ENCODE data around the gene ANKRD53. TPM values are rescaled to one million over a fixed set of nuclear protein-coding genes. Genes with fewer than 3 reads are reported as not detected.
"Not testable (repeated sequence)": the region's sequence is repeated elsewhere in the genome, so short reads cannot be mapped to it uniquely, and the experiment has no call there.

Gene ANKRD53
- total RNA-seq, 2 donors from 2014 or later = 0.88 TPM; not detected in 1

DNA sequence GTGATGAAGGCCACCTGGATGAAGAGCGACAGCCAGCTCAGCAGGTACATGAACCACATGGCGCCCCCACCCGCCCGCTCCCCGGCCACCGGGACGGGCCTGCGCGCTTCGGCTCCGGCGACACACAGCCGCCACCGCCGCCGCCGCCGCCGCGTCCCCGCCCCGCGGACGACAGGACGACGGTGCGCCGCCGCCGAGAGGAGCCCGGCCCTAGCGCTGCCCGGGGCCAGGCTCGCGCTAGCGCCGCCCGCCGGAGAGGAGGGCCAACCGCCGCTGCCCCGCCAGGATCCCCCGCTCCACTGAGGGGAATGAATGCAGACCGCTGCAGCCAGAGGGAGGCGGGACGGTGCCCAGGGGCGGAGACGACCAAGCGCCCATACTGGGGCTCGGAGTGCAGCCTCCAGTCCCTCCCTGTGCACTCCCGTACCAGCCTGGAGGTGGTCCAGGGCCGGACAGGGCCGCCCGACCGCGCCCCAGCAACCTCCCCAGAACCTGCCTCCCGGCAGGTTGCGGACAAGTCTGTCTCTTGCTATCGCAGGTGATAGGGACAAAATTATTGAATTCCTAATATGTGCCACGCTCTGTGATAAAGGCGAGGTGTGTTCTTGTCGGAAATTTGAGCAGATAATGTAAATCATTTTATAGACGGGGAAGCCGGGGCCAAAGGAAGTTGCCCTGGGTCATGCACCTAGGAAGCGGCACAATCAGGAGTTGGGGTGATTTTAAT lies 16.4 kb downstream of the ANKRD53 start, which contains the start of gene TEX261:
Gene TEX261 (minus strand): TSS at position 175 of the 727 bp plus-strand sequence. CDS start 116 bp downstream, at position 59.
- H3K4me1 Mint-ChIP-seq (ENCODE audit: low read depth in 2 of 2) = peaks cover 29 to 31% of the 10 kb centered on the region in 2 donors
- peak within 1 kb of the TSS; percentile 90 to 94 for H3K27ac Mint-ChIP-seq
- no peaks in the 10 kb centered on the region for H3K27me3 Mint-ChIP-seq
- no peaks in the 10 kb centered on the region for H3K9me3 Mint-ChIP-seq
- ATAC-seq (peak; percentile 98 to 99), DNase-seq (ENCODE audit: low spot score) (peak; percentile 95)
- peaks cover 5% of the 10 kb centered on the region for H3K36me3 Mint-ChIP-seq
- H3K4me3 Mint-ChIP-seq = peak within 1 kb of the TSS; percentile 100

DNA sequence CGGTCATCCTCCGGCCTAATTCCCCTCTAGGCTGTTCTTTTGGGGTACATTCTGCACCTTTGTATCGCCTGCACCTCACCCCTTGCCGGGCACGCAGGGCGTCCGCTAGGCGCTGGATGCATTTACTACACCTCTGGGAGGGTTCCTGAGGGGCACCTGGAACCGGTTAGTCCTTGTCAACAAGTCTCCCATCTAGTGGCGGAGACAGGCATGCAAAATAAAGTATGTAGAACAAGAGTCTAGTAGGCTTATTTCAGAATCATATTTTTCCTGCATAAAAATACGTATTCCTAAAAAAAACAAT lies 16.9 kb downstream of the ANKRD53 start:
- H3K4me1 Mint-ChIP-seq (ENCODE audit: low read depth in 2 of 2) = peaks cover 29 to 31% of the 10 kb centered on the region in 2 donors
- DNase-seq (ENCODE audit: low spot score) = no peak
- peak overlapping the region; percentile 81 for H3K4me3 Mint-ChIP-seq
- H3K27ac Mint-ChIP-seq = peak overlapping the region; percentile 45 to 68
- no peaks in the 10 kb centered on the region for H3K9me3 Mint-ChIP-seq
- no peak for ATAC-seq
- peaks cover 5% of the 10 kb centered on the region for H3K36me3 Mint-ChIP-seq
- H3K27me3 Mint-ChIP-seq = no peaks in the 10 kb centered on the region

DNA sequence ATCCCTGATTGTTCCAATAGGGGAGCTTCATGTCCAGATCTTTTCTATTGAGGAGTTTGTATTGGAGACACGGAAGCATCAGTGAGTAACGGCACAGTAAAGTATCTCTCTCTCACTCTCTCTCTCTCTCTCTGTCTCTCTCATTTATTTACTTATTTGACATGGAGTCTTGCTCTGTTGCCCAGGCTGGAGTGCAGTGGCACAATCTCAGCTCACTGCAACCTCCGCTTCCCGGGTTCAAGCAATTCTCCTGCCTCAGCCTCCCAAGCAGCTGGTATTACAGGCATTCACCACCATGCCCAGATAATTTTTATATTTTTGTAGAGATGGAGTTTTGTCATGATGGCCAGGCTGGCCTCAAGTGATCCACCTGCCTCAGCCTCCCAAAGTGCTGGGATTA lies 20.5 kb downstream of the ANKRD53 start:
- H3K36me3 Mint-ChIP-seq; H3K27ac Mint-ChIP-seq; H3K27me3 Mint-ChIP-seq; H3K4me3 Mint-ChIP-seq; ATAC-seq; DNase-seq (ENCODE audit: low spot score); H3K9me3 Mint-ChIP-seq: not testable (repeated sequence)
- peaks cover 14 to 19% of the 10 kb centered on the region in 2 donors for H3K4me1 Mint-ChIP-seq (ENCODE audit: low read depth in 2 of 2)

DNA sequence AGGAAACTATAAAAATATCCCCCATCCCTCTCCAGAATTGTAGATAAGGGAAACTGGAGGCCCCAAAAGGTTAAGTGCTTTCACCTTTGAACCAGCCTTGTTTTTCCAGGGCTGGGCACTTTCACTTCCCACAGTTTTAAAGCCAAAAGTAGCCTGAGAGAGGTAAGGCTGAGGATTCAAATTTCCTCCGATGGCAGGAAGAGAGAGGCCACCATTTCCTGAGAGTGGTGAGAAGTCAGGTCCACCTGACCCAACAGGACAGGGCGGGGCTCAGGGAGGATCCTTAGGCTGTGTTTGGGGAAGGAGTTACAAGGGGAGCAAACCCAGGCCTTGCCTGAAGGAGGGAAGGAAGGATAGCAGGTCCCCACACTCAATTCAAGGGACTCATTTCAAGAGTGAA lies 20.9 kb downstream of the ANKRD53 start:
- Mint-ChIP-seq H3K27ac (no peak overlapping the region), H3K27me3 (peaks cover 0 to 2% of the 10 kb centered on the region in 2 donors), H3K36me3 (no peaks in the 10 kb centered on the region), H3K4me3 (no peak overlapping the region), H3K4me1 (ENCODE audit: low read depth in 2 of 2) (peaks cover 11 to 15% of the 10 kb centered on the region in 2 donors), H3K9me3 (no peaks in the 10 kb centered on the region)
- DNase-seq (ENCODE audit: low spot score) (no peak), ATAC-seq (no peak)

DNA sequence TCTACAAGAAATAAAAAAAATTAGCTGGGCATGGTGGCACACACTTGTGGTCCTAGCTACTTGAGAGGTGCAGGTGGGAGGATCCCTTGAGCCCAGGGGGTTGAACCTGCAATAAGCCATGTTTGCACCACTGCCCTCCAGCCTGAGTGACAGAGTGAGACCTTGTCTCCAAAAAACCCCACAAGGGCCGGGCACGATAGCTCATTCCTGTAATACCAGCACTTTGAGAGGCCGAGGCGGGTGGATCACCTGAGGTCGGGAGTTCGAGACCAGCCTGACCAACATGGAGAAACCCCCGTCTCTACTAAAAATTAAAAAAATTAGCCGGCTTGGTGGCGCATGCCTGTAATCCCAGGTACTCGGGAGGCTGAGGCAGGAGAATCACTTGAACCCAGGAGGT lies 21.5 kb downstream of the ANKRD53 start:
- H3K27me3 Mint-ChIP-seq; H3K9me3 Mint-ChIP-seq; H3K4me3 Mint-ChIP-seq; H3K36me3 Mint-ChIP-seq; ATAC-seq; DNase-seq (ENCODE audit: low spot score); H3K27ac Mint-ChIP-seq: not testable (repeated sequence)
- H3K4me1 Mint-ChIP-seq (ENCODE audit: low read depth in 2 of 2) = peaks cover 11 to 15% of the 10 kb centered on the region in 2 donors

DNA sequence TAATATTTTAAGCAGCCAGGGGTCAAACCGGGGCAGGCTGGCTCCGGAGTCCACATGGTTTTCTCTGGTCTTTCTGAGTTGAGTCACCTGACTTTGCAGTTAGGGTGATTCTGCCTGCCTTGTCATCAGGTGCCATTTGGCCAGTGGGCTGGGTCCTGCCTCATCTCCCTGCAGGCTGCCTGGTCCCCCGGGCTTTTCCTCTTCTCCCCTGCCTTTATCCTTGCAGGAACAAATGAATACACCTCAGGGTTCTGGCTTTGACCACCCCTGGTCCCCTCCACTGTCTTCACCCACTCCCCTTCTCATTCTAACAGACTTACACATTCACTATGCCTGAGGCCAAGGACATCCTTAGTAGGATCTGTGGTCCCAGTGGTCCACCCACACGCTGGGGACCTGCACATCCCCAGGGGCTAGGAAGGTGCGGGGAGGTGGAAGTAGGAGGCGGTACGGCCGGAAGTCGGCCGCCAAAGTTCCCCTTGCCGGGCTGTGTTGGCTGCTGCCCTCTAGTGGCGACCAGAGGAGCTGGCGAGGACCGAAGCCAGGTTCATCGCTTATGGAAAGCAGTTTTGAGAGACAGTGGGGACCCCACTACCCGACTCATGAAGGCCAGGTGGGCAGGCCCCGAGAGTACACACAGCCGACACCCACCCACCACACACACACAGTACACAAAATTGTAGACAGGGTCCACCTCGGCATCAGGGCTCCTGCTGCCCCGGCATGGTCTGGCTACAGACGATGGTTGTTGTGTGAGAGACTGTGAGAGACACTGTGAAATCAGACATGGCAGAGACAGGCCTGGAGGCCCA lies 22.6 kb downstream of the ANKRD53 start:
- Mint-ChIP-seq H3K36me3 (no peaks in the 10 kb centered on the region), H3K4me3 (peak overlapping the region; percentile 70), H3K27ac (peak overlapping the region in 1 of 2 donors; percentile 80), H3K9me3 (no peaks in the 10 kb centered on the region), H3K27me3 (peaks cover 2 to 5% of the 10 kb centered on the region in 2 donors), H3K4me1 (ENCODE audit: low read depth in 2 of 2) (peaks cover 5 to 8% of the 10 kb centered on the region in 2 donors)
- peak; percentile 87 for DNase-seq (ENCODE audit: low spot score)
- peak; percentile 89 for ATAC-seq

DNA sequence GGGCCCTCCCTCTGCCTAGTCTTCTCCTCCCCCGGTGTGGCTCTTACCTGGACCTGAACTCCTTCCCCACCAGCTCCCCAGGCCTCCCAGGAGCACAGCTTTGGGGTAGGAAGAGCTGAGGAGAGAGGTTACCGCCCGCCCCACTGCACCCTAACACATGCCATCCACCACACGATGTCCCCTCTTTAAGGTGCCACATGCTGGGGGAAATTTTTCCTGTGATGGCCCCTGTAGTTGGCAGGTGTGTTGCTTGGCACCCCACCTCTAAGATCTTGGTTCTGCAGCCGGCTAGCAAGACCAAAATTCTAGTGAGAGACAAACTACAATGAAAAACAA lies 23.1 kb downstream of the ANKRD53 start:
- H3K4me1 Mint-ChIP-seq (ENCODE audit: low read depth in 2 of 2) = peaks cover 4 to 7% of the 10 kb centered on the region in 2 donors
- no peaks in the 10 kb centered on the region for H3K9me3 Mint-ChIP-seq
- DNase-seq (ENCODE audit: low spot score) (no peak), ATAC-seq (no peak)
- no peaks in the 10 kb centered on the region for H3K36me3 Mint-ChIP-seq
- H3K27me3 Mint-ChIP-seq = peaks cover 2 to 7% of the 10 kb centered on the region in 2 donors
- H3K27ac Mint-ChIP-seq = peak overlapping the region in 1 of 2 donors; percentile 80
- no peak overlapping the region for H3K4me3 Mint-ChIP-seq

DNA sequence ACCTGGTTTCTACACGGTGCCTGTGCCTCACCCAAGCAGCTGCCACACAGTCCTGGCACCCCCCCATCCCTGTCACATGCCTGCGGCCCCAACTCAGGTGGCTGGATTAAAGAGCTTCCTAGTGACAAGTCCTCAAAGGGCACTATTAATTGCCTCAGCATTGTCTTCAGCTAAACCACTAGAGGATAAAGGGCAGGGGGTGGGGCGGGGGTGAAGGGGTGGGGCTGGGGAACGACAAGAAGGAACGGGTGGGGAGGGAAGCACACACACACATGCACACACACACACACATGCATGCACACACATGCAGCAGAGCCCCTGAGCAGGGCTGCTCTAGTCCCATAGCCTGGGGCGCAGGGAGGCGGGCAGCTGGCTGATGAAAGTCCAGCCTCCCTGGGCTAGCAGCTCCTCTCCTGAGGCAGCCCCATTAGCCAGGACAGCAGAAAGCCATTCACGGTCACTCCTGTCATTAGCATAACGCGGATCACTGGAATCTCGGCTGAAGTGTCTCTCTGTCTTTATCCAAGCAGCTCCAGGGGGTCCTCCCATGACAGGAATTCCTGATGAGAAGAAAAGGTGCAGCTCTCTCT lies 23.6 kb downstream of the ANKRD53 start:
- Mint-ChIP-seq H3K4me3 (no peak overlapping the region), H3K36me3 (no peaks in the 10 kb centered on the region), H3K27ac (no peak overlapping the region), H3K27me3 (peaks cover 2 to 7% of the 10 kb centered on the region in 2 donors), H3K4me1 (ENCODE audit: low read depth in 2 of 2) (peaks cover 4 to 7% of the 10 kb centered on the region in 2 donors), H3K9me3 (no peaks in the 10 kb centered on the region)
- ATAC-seq (no peak), DNase-seq (ENCODE audit: low spot score) (no peak)

DNA sequence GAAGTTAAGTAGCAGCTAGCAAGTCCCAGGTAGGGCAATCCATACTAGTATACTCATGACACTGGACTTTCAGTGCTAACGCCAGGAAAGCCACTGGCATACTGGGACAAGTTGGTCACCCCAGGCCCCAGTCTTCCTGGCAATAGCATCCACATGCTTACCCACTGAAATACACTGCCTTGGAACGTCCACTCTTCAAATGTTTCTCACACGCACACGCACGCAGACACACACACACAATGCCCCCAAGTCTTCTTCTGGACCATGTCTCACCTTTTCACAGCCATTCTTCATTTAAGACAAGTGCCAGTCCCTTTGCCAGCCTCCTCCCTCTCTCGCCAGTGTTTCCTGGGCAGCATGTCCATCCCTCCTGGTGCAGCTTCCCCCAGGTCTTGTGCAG lies 25.0 kb downstream of the ANKRD53 start:
- Mint-ChIP-seq H3K9me3 (no peaks in the 10 kb centered on the region), H3K36me3 (no peaks in the 10 kb centered on the region), H3K4me3 (no peak overlapping the region), H3K27ac (no peak overlapping the region), H3K4me1 (ENCODE audit: low read depth in 2 of 2) (peaks cover 4 to 7% of the 10 kb centered on the region in 2 donors), H3K27me3 (peaks cover 2 to 7% of the 10 kb centered on the region in 2 donors)
- ATAC-seq (no peak), DNase-seq (ENCODE audit: low spot score) (no peak)

DNA sequence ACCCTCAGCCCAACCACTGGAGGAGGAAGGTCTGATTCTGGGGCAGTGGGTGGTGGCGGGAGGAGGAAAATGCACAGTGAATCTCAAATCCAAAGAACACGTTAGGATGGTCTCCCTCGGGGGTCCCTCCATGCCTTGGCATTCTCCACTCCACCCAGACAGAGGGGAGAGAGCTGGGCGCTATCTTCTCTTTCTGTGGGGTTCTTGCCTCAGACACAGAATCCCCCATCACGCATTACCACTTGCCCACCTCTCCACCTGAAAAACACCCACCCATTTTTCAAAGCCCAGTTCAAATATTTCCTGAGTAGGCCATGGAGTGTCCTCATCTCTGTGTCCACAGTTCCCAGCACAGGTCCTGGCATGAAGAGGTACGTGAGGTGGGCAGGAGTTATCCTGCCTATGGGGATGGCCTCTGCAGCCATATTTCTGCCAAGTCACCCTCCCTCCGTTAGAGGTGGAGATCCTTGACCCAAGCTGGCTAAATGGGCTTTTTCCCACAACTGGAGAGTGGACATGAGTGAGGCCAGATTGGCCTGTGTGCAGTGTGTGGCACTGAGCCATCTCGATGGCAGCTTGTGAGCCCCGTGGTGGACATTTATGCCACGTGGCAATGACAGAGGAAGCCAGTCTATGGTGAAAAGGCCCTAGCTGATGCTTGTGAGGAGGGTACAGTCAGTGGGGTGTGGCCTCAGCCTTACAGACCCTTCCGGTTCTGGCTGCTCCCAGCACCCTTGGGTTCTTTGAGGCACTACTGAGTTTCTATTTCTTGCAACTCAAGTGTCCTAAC lies 25.7 kb downstream of the ANKRD53 start:
- Mint-ChIP-seq H3K4me3 (no peak overlapping the region), H3K36me3 (no peaks in the 10 kb centered on the region), H3K27ac (no peak overlapping the region), H3K4me1 (ENCODE audit: low read depth in 2 of 2) (peaks cover 4 to 7% of the 10 kb centered on the region in 2 donors), H3K9me3 (no peaks in the 10 kb centered on the region), H3K27me3 (peaks cover 2 to 7% of the 10 kb centered on the region in 2 donors)
- no peak for ATAC-seq
- no peak for DNase-seq (ENCODE audit: low spot score)

DNA sequence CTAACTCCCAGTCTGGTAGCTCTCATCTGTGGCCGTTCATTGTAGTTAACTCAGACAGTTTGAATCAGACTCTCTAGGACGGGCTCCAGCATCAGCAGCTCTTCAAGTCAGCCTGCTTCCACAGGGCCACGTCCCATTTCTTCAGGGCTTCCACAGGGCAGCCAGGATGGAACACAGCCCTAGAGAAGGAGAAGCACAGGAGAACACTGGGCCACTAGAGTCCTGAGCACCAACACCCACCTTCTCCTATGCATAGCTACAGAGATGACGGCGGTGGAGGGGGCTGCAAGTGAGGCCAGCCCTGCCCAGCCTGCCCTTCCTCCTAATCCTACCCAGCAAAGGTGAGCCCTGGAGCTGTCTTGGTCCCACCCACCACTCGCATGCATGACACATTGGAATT lies 26.4 kb downstream of the ANKRD53 start:
- ATAC-seq = no peak
- no peaks in the 10 kb centered on the region for H3K36me3 Mint-ChIP-seq
- no peak overlapping the region for H3K4me3 Mint-ChIP-seq
- DNase-seq (ENCODE audit: low spot score) = no peak
- H3K27me3 Mint-ChIP-seq = peaks cover 4 to 12% of the 10 kb centered on the region in 2 donors
- no peak overlapping the region for H3K27ac Mint-ChIP-seq
- H3K9me3 Mint-ChIP-seq = no peaks in the 10 kb centered on the region
- peaks cover 4 to 7% of the 10 kb centered on the region in 2 donors for H3K4me1 Mint-ChIP-seq (ENCODE audit: low read depth in 2 of 2)

DNA sequence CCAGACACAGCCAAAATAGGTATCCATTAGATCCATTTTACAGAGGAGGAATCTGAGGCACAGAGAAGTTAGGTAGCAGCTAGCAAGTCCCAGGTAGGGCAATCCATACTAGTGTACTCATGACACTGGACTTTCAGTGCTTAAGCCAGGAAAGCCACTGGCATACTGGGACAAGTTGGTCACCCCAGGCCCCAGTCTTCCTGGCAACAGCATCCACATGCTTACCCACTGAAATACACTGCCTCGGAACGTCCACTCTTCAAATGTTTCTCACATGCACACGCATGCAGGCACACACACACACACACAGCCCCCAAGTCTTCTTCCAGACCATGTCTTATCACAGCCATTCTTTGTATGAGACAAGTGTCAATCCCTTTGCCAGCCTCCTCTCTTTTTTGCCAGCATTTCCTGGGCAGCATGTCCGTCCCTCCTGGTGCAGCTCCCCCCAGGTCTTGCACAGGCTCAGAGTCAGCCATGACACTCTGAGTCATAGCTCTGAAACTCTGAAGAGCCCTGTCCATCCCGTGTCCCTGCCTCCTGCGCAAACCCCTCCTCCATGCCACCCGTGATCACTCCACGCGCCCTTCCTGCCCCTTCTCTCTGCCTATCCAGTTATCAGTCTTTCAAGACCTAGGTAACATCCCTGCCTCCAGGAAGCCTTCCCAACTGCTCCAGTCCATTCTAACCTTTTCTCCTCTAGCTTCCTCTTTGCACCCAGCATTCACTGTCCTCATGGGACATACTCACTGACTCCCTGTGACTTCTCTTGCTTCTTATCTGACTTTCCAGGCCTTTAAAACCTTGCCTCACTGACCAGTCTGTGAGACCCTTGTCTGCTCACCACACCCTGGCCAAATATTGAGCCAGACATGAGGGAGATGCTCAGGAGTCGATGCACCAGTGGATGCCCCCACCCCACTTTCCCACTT lies 27.1 kb downstream of the ANKRD53 start:
- Mint-ChIP-seq H3K36me3 (no peaks in the 10 kb centered on the region), H3K9me3 (no peaks in the 10 kb centered on the region), H3K27ac (no peak overlapping the region), H3K4me3 (no peak overlapping the region), H3K4me1 (ENCODE audit: low read depth in 2 of 2) (peaks cover 4 to 7% of the 10 kb centered on the region in 2 donors), H3K27me3 (peaks cover 10 to 18% of the 10 kb centered on the region in 2 donors)
- no peak for DNase-seq (ENCODE audit: low spot score)
- no peak for ATAC-seq
